Ascending aorta (tissue), 2 donors: ENCODE measurements around the gene IRF2. TPM values are rescaled to one million over a fixed set of nuclear protein-coding genes. Genes with fewer than 3 reads are reported as not detected.
A peak's percentile ranks its signal among the peaks of the same experiment; 100 is the strongest.

Experiments used
- DNase-seq, 2 donors: peaks; one replicate each; pipeline ENCODE4 v3.0.0-alpha.2; 2019; ENCODE audit warnings: low spot score in 2 of 2
- H3K27ac ChIP-seq, 2 donors: fragments of 200-600 bp; sonication (generic); one replicate each; pipeline ENCODE4 v1.5.1; 2016 to 2017; ENCODE audit warnings: mild to moderate bottlenecking in 1 of 2
- H3K27me3 ChIP-seq: fragments of 200-600 bp; sonication (generic); one replicate; pipeline ENCODE4 v1.5.1; 2017
- H3K36me3 ChIP-seq, 2 donors: fragments of 200-600 bp; sonication (generic); one replicate each; pipeline ENCODE4 v1.5.1; 2016
- H3K4me1 ChIP-seq, 2 donors: fragments of 200-600 bp; sonication (generic); one replicate each; pipeline ENCODE4 v1.5.1; 2016 to 2017; ENCODE audit warnings: mild to moderate bottlenecking in 1 of 2
- H3K4me3 ChIP-seq, 2 donors: fragments of 200-600 bp; sonication (generic); one replicate each; pipeline ENCODE4 v1.5.1; 2016 to 2017; ENCODE audit warnings: mild to moderate bottlenecking in 1 of 2
- H3K9me3 ChIP-seq, 2 donors: fragments of 200-600 bp; sonication (generic); one replicate each; pipeline ENCODE4 v1.5.1; 2016
- intact Hi-C: fragments of 100-400 bp; cut with DNase I; formaldehyde crosslinking; loops from one replicate; pipeline ENCODE4 v1.15.1; 2023
- total RNA-seq: library from RNA; depleted of rRNA; stranded (reverse); fragments of >200 nt; gene quantifications from one replicate; pipeline ENCODE4 v1.1.0, GENCODE V29; 2016
- TF ChIP-seq, protein P1 (sequence below), 3 experiments: fragments of 200-600 bp in 2 of 3; fragments of 450-650 bp in 1 of 3; sonication (generic) in 2 of 3; IDR thresholded peaks; one replicate each; pipeline ENCODE4 v1.5.1; 2016 to 2019; ENCODE audit warnings: antibody characterized with exemption in 3 of 3, mild to moderate bottlenecking in 1 of 3, moderate library complexity in 1 of 3

Gene IRF2
- total RNA-seq, 1 donor from 2014 or later: 39.6 TPM

GRCh38 chr4:184363258-184363657 lies 111.1 kb downstream of the IRF2 start:
- peak overlapping the region in 1 of 2 donors; percentile 73 for H3K27ac ChIP-seq
- DNase-seq: no peak
- TF ChIP-seq, protein P1, sequence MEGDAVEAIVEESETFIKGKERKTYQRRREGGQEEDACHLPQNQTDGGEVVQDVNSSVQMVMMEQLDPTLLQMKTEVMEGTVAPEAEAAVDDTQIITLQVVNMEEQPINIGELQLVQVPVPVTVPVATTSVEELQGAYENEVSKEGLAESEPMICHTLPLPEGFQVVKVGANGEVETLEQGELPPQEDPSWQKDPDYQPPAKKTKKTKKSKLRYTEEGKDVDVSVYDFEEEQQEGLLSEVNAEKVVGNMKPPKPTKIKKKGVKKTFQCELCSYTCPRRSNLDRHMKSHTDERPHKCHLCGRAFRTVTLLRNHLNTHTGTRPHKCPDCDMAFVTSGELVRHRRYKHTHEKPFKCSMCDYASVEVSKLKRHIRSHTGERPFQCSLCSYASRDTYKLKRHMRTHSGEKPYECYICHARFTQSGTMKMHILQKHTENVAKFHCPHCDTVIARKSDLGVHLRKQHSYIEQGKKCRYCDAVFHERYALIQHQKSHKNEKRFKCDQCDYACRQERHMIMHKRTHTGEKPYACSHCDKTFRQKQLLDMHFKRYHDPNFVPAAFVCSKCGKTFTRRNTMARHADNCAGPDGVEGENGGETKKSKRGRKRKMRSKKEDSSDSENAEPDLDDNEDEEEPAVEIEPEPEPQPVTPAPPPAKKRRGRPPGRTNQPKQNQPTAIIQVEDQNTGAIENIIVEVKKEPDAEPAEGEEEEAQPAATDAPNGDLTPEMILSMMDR (IDR thresholded peaks at IDR 0.05): no peak
- peaks cover 0 to 19% of the 10 kb centered on the region in 2 donors for H3K4me1 ChIP-seq
- intact Hi-C loops: loop anchor here (5.0 kb wide), 1 partner anchor 174 kb away; no protein-coding TSS in a partner anchor
- H3K36me3 ChIP-seq: no peaks in the 10 kb centered on the region
- H3K27me3 ChIP-seq: no peaks in the 10 kb centered on the region
- H3K4me3 ChIP-seq: no peak overlapping the region
- no peaks in the 10 kb centered on the region for H3K9me3 ChIP-seq

GRCh38 chr4:184362396-184362795 lies 112.0 kb downstream of the IRF2 start:
- no peaks in the 10 kb centered on the region for H3K27me3 ChIP-seq
- intact Hi-C loops: loop anchor here (5.0 kb wide), 1 partner anchor 175 kb away; no protein-coding TSS in a partner anchor
- H3K4me3 ChIP-seq: no peak overlapping the region
- H3K36me3 ChIP-seq: no peaks in the 10 kb centered on the region
- no peak for DNase-seq
- H3K27ac ChIP-seq: peak overlapping the region; percentile 56 to 73
- H3K4me1 ChIP-seq: peaks cover 0 to 19% of the 10 kb centered on the region in 2 donors
- H3K9me3 ChIP-seq: no peaks in the 10 kb centered on the region
- TF ChIP-seq, protein P1 (IDR thresholded peaks at IDR 0.05): no peak

- Histone ChIP-seq H3K27ac (peak overlapping the region; percentile 56 to 73), H3K27me3 (no peaks in the 10 kb centered on the region), H3K4me1 (peaks cover 0 to 19% of the 10 kb centered on the region in 2 donors), H3K4me3 (no peak overlapping the region), H3K9me3 (no peaks in the 10 kb centered on the region), H3K36me3 (no peaks in the 10 kb centered on the region)
- intact Hi-C loops: loop anchor here (5.0 kb wide), 1 partner anchor 176 kb away; no protein-coding TSS in a partner anchor
- TF ChIP-seq, protein P1 (IDR thresholded peaks at IDR 0.05): no peak
- no peak for DNase-seq
Measured at GRCh38 chr4:184361443-184361842, 112.9 kb downstream of the IRF2 start.

DNA sequence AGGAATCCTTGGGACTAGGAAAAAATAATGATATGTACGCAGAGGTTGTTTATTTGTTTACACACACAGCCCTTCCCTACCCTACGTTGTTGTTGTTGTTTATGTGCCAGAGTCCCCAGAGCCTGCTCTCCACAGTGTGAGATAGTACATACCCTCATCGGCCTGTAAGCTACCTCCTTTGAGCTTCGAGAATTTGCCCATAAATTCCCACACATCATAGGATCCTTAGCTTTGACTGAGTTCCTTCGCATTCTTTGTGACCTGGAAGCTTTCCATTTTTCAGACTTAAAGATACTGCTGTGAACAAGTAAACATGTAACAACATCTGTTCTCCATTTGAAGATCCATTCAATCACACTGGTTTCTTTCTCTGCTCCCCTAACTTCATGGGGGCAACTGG lies 114.5 kb downstream of the IRF2 start:
- TF ChIP-seq, protein P1 (IDR thresholded peaks at IDR 0.05): no peak
- no peaks in the 10 kb centered on the region for H3K9me3 ChIP-seq
- H3K4me1 ChIP-seq: peaks cover 0 to 22% of the 10 kb centered on the region in 2 donors

DNA sequence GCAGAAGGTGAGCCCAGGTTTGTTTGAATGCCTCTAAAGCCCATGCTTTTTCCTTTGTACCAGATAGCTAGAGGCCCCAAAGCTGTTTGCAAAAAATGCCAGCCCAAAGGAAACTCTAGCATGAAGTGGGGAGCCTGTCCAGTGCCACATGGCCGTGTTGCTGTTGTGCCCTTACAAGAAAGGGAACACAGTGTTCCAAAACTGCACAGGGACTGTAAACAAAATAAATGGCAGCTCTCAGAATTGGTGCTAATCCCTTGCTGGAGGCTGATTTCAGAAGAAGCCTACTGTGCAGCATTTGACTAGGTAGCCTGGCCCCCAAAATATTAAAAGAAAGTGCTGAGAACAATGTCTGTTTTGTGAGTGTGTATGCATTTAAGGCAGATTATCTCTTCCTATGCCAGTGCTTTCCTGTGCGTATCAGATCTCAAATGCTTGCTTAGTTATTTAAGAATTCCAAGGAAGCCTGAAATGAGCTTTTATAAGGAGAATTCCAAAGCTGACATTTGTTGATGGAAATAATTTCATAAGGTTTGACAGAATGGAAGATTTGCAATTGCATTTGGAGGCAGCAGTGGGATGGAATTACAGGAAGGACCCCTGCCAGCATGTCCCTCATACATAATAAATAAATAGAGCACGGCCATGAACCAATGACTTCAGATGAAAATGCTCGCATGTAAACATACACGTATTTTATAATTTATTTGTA lies 115.7 kb downstream of the IRF2 start:
- intact Hi-C loops: no loop called here
- Histone ChIP-seq H3K36me3 (no peaks in the 10 kb centered on the region), H3K27ac (no peak overlapping the region), H3K4me1 (peaks cover 0 to 23% of the 10 kb centered on the region in 2 donors), H3K4me3 (no peak overlapping the region), H3K9me3 (no peaks in the 10 kb centered on the region), H3K27me3 (no peaks in the 10 kb centered on the region)
- DNase-seq: no peak
- TF ChIP-seq, protein P1 (IDR thresholded peaks at IDR 0.05): no peak

More for the DNA sequence above, 114.5 kb downstream of the IRF2 start:
- intact Hi-C loops: loop anchor here (5.0 kb wide), 1 partner anchor 177 kb away; no protein-coding TSS in a partner anchor
- H3K36me3 ChIP-seq: no peaks in the 10 kb centered on the region
- H3K27me3 ChIP-seq: no peaks in the 10 kb centered on the region
- H3K4me3 ChIP-seq: no peak overlapping the region
- H3K27ac ChIP-seq: no peak overlapping the region
- DNase-seq: no peak
